ENCODE results near the gene DOCK8. TPM values are rescaled to one million over a fixed set of nuclear protein-coding genes. Genes with fewer than 3 reads are reported as not detected.

Gene DOCK8
- total RNA-seq, 1 donor from 2014 or later = 280 TPM

GRCh38 chr9:450561-450960, 235.9 kb downstream of the DOCK8 start:
- intact Hi-C loops (cut with micrococcal nuclease) = loop anchor here (10.0 kb wide), 1 partner anchor 354 kb away; no protein-coding TSS in a partner anchor

- intact Hi-C loops (cut with micrococcal nuclease) = loop anchor here (10.0 kb wide), 1 partner anchor 351 kb away; no protein-coding TSS in a partner anchor
These were observed 239.2 kb downstream of the DOCK8 start for GRCh38 chr9:453832-454231.

- intact Hi-C loops (cut with micrococcal nuclease) = loop anchor here (10.0 kb wide), 1 partner anchor 348 kb away; no protein-coding TSS in a partner anchor
These were observed 241.7 kb downstream of the DOCK8 start for GRCh38 chr9:456365-456764.

- intact Hi-C loops (cut with micrococcal nuclease) = loop anchor here (10.0 kb wide), 1 partner anchor 346 kb away; no protein-coding TSS in a partner anchor
These were observed 243.9 kb downstream of the DOCK8 start for GRCh38 chr9:458590-458989.

GRCh38 chr9:459491-460444, 245.1 kb downstream of the DOCK8 start:
- intact Hi-C loops (cut with micrococcal nuclease) = loop anchor here (10.0 kb wide), 1 partner anchor 345 kb away; no protein-coding TSS in a partner anchor

- intact Hi-C loops (cut with micrococcal nuclease) = no loop called here
These were observed 247.5 kb downstream of the DOCK8 start for GRCh38 chr9:462121-462520.

- intact Hi-C loops (cut with micrococcal nuclease) = no loop called here
These were observed 247.9 kb downstream of the DOCK8 start for GRCh38 chr9:462606-463005.

GRCh38 chr9:463455-464171, 248.9 kb downstream of the DOCK8 start:
- intact Hi-C loops (cut with micrococcal nuclease) = no loop called here

- intact Hi-C loops (cut with micrococcal nuclease) = no loop called here
These were observed 252.1 kb downstream of the DOCK8 start for GRCh38 chr9:466747-467146.

- intact Hi-C loops (cut with micrococcal nuclease) = loop anchor here (1.0 kb wide), 1 partner anchor 22 kb away; no protein-coding TSS in a partner anchor
These were observed 254.2 kb downstream of the DOCK8 start for GRCh38 chr9:468766-469426.

GRCh38 chr9:469672-470551, 255.2 kb downstream of the DOCK8 start:
- intact Hi-C loops (cut with micrococcal nuclease) = loop anchor here (1.0 kb wide), 2 partner anchors 23 to 34 kb away; partner anchors contain the start of gene KANK1

GRCh38 chr9:470552-471194, 256.0 kb downstream of the DOCK8 start:
- intact Hi-C loops (cut with micrococcal nuclease) = loop anchor here (1.0 kb wide), 1 partner anchor 34 kb away; the partner anchor contains the start of gene KANK1

- intact Hi-C loops (cut with micrococcal nuclease) = no loop called here
These were observed 256.7 kb downstream of the DOCK8 start for GRCh38 chr9:471320-471719.

GRCh38 chr9:472479-473075, 257.9 kb downstream of the DOCK8 start:
- intact Hi-C loops (cut with micrococcal nuclease) = no loop called here

GRCh38 chr9:477193-477592, 262.5 kb downstream of the DOCK8 start:
- intact Hi-C loops (cut with micrococcal nuclease) = no loop called here

- intact Hi-C loops (cut with micrococcal nuclease) = no loop called here
These were observed 264.8 kb downstream of the DOCK8 start for GRCh38 chr9:479304-479970.

GRCh38 chr9:479971-480350, 265.3 kb downstream of the DOCK8 start:
- intact Hi-C loops (cut with micrococcal nuclease) = no loop called here

- intact Hi-C loops (cut with micrococcal nuclease) = no loop called here
These were observed 268.1 kb downstream of the DOCK8 start for GRCh38 chr9:482739-483138.

- intact Hi-C loops (cut with micrococcal nuclease) = no loop called here
These were observed 271.5 kb downstream of the DOCK8 start for GRCh38 chr9:486156-486555.

Measured in T-helper 2 cell treated with Interferon-gamma antibody and Interleukin-4, amounts not matched to agents 100 ng/mL and 5 ng/mL, for 36 hours (primary cell).